Activated CD8-positive, alpha-beta T cell treated with anti-CD3 and anti-CD28 coated beads, Interleukin-2, amount 10 ng/mL, durations not matched to agents 7 days and 5 days (primary cell): ENCODE results near the gene PRCP. TPM values are rescaled to one million over a fixed set of nuclear protein-coding genes. Genes with fewer than 3 reads are reported as not detected.
"Not testable (repeated sequence)": the region's sequence is repeated elsewhere in the genome, so short reads cannot be mapped to it uniquely, and the experiment has no call there.

ENCODE experiments used
- ATAC-seq: fragments of 150-1000 bp; cut with Tn5 transposase; one replicate; pipeline ENCODE4 v1.10.0; 2021; ENCODE audit warnings: moderate library complexity
- CTCF ChIA-PET: fragments of 350-600 bp; sonication (Branson Sonifier 250); formaldehyde crosslinking; loops from one replicate; lab custom pipeline; 2021; ENCODE audit warnings: antibody characterized with exemption; lab: Charles Lee
- POLR2A ChIA-PET: fragments of 350-600 bp; sonication (Branson Sonifier 250); formaldehyde crosslinking; loops from one replicate; lab custom pipeline; 2021; ENCODE audit warnings: antibody characterized with exemption; lab: Charles Lee
- DNase-seq: peaks from one replicate; pipeline ENCODE4 v3.0.0-alpha.2; 2020
- H3K27ac Mint-ChIP-seq: one replicate; pipeline ENCODE4 v1.8.0; 2021; ENCODE audit warnings: mild to moderate bottlenecking, mixed read lengths
- H3K27me3 Mint-ChIP-seq: one replicate; pipeline ENCODE4 v1.8.0; 2021; ENCODE audit warnings: low read depth, mixed read lengths
- H3K36me3 Mint-ChIP-seq: one replicate; pipeline ENCODE4 v1.8.0; 2021; ENCODE audit warnings: low read depth, mixed read lengths
- H3K4me1 Mint-ChIP-seq: one replicate; pipeline ENCODE4 v1.8.0; 2021; ENCODE audit warnings: low read depth, mixed read lengths
- H3K4me3 Mint-ChIP-seq: one replicate; pipeline ENCODE4 v1.8.0; 2021; ENCODE audit warnings: mild to moderate bottlenecking, mixed read lengths
- H3K9me3 Mint-ChIP-seq: one replicate; pipeline ENCODE4 v1.8.0; 2022; ENCODE audit warnings: mixed read lengths; ENCODE audit not compliant: insufficient read depth
- total RNA-seq, 2 experiments: library from RNA; stranded (reverse); gene quantifications; one replicate each; pipeline ENCODE4 v1.2.3, GENCODE V29; 2021

PRCP gene
- 10 to 100 TPM; 17.2 to 18.2 TPM for total RNA-seq

- CTCF ChIA-PET: interaction anchor here (0.6 to 8.7 kb wide), 27 partner anchors 8 to 392 kb away, joined by 3 to 123 read pairs (median 5); partner anchors contain the start of genes ANKRD42, CCDC90B, PCF11 and RAB30
- no peaks in the 10 kb centered on the region for H3K27me3 Mint-ChIP-seq
- H3K9me3 Mint-ChIP-seq: no peaks in the 10 kb centered on the region
- H3K4me1 Mint-ChIP-seq: peaks cover 48% of the 10 kb centered on the region
- peak within 1 kb of the TSS; percentile 99 for H3K27ac Mint-ChIP-seq
- peaks cover 2% of the 10 kb centered on the region for H3K36me3 Mint-ChIP-seq
- DNase-seq (peak; percentile 96), ATAC-seq (peak; percentile 83)
- POLR2A ChIA-PET: interaction anchor here (0.5 to 3.9 kb wide), 26 partner anchors 9 to 385 kb away, joined by 3 to 71 read pairs (median 4); partner anchors contain the start of genes ANKRD42, CCDC90B, PCF11 and RAB30
- H3K4me3 Mint-ChIP-seq: peak within 1 kb of the TSS; percentile 97
These were observed at the start of gene PRCP for GRCh38 chr11:82900277-82901164. Gene PRCP, minus strand, starts transcription at chr11:82900430. Its CDS starts 28 bp downstream, at chr11:82900402.

- Mint-ChIP-seq H3K27me3 (no peaks in the 10 kb centered on the region), H3K27ac (no peak overlapping the region), H3K4me1 (peaks cover 2% of the 10 kb centered on the region), H3K4me3 (no peak overlapping the region), H3K9me3 (peaks cover 16% of the 10 kb centered on the region), H3K36me3 (peaks cover 27% of the 10 kb centered on the region)
- no peak for ATAC-seq
- ChIA-PET CTCF (no interaction called here), POLR2A (no interaction called here)
- no peak for DNase-seq
These were observed 49.1 kb upstream of the PRCP start for GRCh38 chr11:82949352-82949751.

GRCh38 chr11:82945682-82946081 is 45.5 kb upstream of the PRCP start:
- H3K36me3 Mint-ChIP-seq: no peaks in the 10 kb centered on the region
- H3K4me3 Mint-ChIP-seq: no peak overlapping the region
- no peak for ATAC-seq
- CTCF ChIA-PET: interaction anchor here (1.3 kb wide), 1 partner anchor 26 kb away, joined by 3 read pairs; no protein-coding TSS in a partner anchor
- H3K9me3 Mint-ChIP-seq: peaks cover 3% of the 10 kb centered on the region
- no peak for DNase-seq
- H3K27me3 Mint-ChIP-seq: no peaks in the 10 kb centered on the region
- H3K27ac Mint-ChIP-seq: no peak overlapping the region
- POLR2A ChIA-PET: interaction anchor here (1.0 kb wide), 1 partner anchor 11 kb away, joined by 3 read pairs; no protein-coding TSS in a partner anchor
- H3K4me1 Mint-ChIP-seq: peaks cover 7% of the 10 kb centered on the region

GRCh38 chr11:82945041-82945440 is 44.8 kb upstream of the PRCP start:
- H3K9me3 Mint-ChIP-seq, H3K4me3 Mint-ChIP-seq, H3K27me3 Mint-ChIP-seq, ATAC-seq, H3K4me1 Mint-ChIP-seq, POLR2A ChIA-PET, H3K36me3 Mint-ChIP-seq, H3K27ac Mint-ChIP-seq, DNase-seq: not testable (repeated sequence)
- CTCF ChIA-PET: interaction anchor here (1.3 kb wide), 1 partner anchor 25 kb away, joined by 3 read pairs; no protein-coding TSS in a partner anchor

GRCh38 chr11:82944198-82944597 is 44.0 kb upstream of the PRCP start:
- peaks cover 2% of the 10 kb centered on the region for H3K36me3 Mint-ChIP-seq
- peaks cover 3% of the 10 kb centered on the region for H3K9me3 Mint-ChIP-seq
- DNase-seq: no peak
- no peak overlapping the region for H3K4me3 Mint-ChIP-seq
- H3K27me3 Mint-ChIP-seq: no peaks in the 10 kb centered on the region
- ChIA-PET POLR2A (no interaction called here), CTCF (no interaction called here)
- H3K27ac Mint-ChIP-seq: no peak overlapping the region
- ATAC-seq: no peak
- peaks cover 7% of the 10 kb centered on the region for H3K4me1 Mint-ChIP-seq

GRCh38 chr11:82943430-82943829 is 43.2 kb upstream of the PRCP start:
- DNase-seq, H3K4me1 Mint-ChIP-seq, H3K27ac Mint-ChIP-seq, H3K9me3 Mint-ChIP-seq, H3K27me3 Mint-ChIP-seq, POLR2A ChIA-PET, H3K36me3 Mint-ChIP-seq, ATAC-seq, H3K4me3 Mint-ChIP-seq: not testable (repeated sequence)
- CTCF ChIA-PET: interaction anchor here (1.7 kb wide), 1 partner anchor 9 kb away, joined by 4 read pairs; no protein-coding TSS in a partner anchor

- CTCF ChIA-PET: interaction anchor here (0.7 to 2.2 kb wide), 8 partner anchors 10 to 307 kb away, joined by 3 to 6 read pairs (median 3); no protein-coding TSS in a partner anchor
- H3K4me3 Mint-ChIP-seq: no peak overlapping the region
- H3K27me3 Mint-ChIP-seq: no peaks in the 10 kb centered on the region
- H3K4me1 Mint-ChIP-seq: peaks cover 7% of the 10 kb centered on the region
- POLR2A ChIA-PET: interaction anchor here (0.8 to 1.5 kb wide), 3 partner anchors 13 to 42 kb away, joined by 3 to 5 read pairs (median 3); partner anchors contain the start of gene PRCP
- ATAC-seq (no peak), DNase-seq (no peak)
- peaks cover 3% of the 10 kb centered on the region for H3K9me3 Mint-ChIP-seq
- no peak overlapping the region for H3K27ac Mint-ChIP-seq
- peaks cover 2% of the 10 kb centered on the region for H3K36me3 Mint-ChIP-seq
These were observed 42.1 kb upstream of the PRCP start for GRCh38 chr11:82942376-82942775.

GRCh38 chr11:82939456-82939855 is 39.2 kb upstream of the PRCP start:
- no peak for DNase-seq
- ATAC-seq: no peak
- POLR2A ChIA-PET: interaction anchor here (0.7 kb wide), 1 partner anchor 18 kb away, joined by 3 read pairs; no protein-coding TSS in a partner anchor
- H3K27ac Mint-ChIP-seq: no peak overlapping the region
- H3K9me3 Mint-ChIP-seq: peaks cover 3% of the 10 kb centered on the region
- H3K4me3 Mint-ChIP-seq: no peak overlapping the region
- H3K36me3 Mint-ChIP-seq: peaks cover 18% of the 10 kb centered on the region
- H3K4me1 Mint-ChIP-seq: peaks cover 7% of the 10 kb centered on the region
- H3K27me3 Mint-ChIP-seq: no peaks in the 10 kb centered on the region
- CTCF ChIA-PET: no interaction called here

- no peak overlapping the region for H3K27ac Mint-ChIP-seq
- H3K36me3 Mint-ChIP-seq: peaks cover 35% of the 10 kb centered on the region
- H3K4me3 Mint-ChIP-seq: no peak overlapping the region
- H3K27me3 Mint-ChIP-seq: no peaks in the 10 kb centered on the region
- ChIA-PET POLR2A (no interaction called here), CTCF (no interaction called here)
- peaks cover 8% of the 10 kb centered on the region for H3K4me1 Mint-ChIP-seq
- ATAC-seq (no peak), DNase-seq (no peak)
- peaks cover 3% of the 10 kb centered on the region for H3K9me3 Mint-ChIP-seq
These were observed 37.3 kb upstream of the PRCP start for GRCh38 chr11:82937554-82937953.

GRCh38 chr11:82936261-82936660 is 36.0 kb upstream of the PRCP start:
- POLR2A ChIA-PET: no interaction called here
- ATAC-seq (no peak), DNase-seq (no peak)
- Mint-ChIP-seq H3K36me3 (peaks cover 45% of the 10 kb centered on the region), H3K9me3 (peaks cover 3% of the 10 kb centered on the region), H3K4me1 (peaks cover 7% of the 10 kb centered on the region), H3K4me3 (no peak overlapping the region), H3K27ac (no peak overlapping the region), H3K27me3 (no peaks in the 10 kb centered on the region)
- CTCF ChIA-PET: no interaction called here

- Mint-ChIP-seq H3K36me3 (peaks cover 57% of the 10 kb centered on the region), H3K27ac (no peak overlapping the region), H3K4me1 (peaks cover 8% of the 10 kb centered on the region), H3K27me3 (no peaks in the 10 kb centered on the region), H3K9me3 (no peaks in the 10 kb centered on the region), H3K4me3 (no peak overlapping the region)
- no peak for DNase-seq
- ChIA-PET CTCF (interaction anchor here (0.7 kb wide), 1 partner anchor 10 kb away, joined by 3 read pairs; no protein-coding TSS in a partner anchor), POLR2A (interaction anchor here (1.2 kb wide), 1 partner anchor 139 kb away, joined by 3 read pairs; the partner anchor contains the start of gene RAB30)
- no peak for ATAC-seq
These were observed 32.3 kb upstream of the PRCP start for GRCh38 chr11:82932564-82932963.
